NCI-H1105 (cell line): ENCODE results near the gene ABCC8.
"Not testable (repeated sequence)": the region's sequence is repeated elsewhere in the genome, so short reads cannot be mapped to it uniquely, and the experiment has no call there.

Experiments used
- DNase-seq: peaks from one replicate; lab custom pipeline; 2025; lab: John Stamatoyannopoulos, UW

The ABCC8 gene

GRCh38 chr11:17428261-17428660 is 48.4 kb downstream of the ABCC8 start:
- DNase-seq, result no peak

- not testable (repeated sequence) for DNase-seq
These were observed 50.4 kb downstream of the ABCC8 start for GRCh38 chr11:17426233-17426632.

- no peak for DNase-seq
These were observed 52.9 kb downstream of the ABCC8 start for GRCh38 chr11:17423533-17424310.

DNA sequence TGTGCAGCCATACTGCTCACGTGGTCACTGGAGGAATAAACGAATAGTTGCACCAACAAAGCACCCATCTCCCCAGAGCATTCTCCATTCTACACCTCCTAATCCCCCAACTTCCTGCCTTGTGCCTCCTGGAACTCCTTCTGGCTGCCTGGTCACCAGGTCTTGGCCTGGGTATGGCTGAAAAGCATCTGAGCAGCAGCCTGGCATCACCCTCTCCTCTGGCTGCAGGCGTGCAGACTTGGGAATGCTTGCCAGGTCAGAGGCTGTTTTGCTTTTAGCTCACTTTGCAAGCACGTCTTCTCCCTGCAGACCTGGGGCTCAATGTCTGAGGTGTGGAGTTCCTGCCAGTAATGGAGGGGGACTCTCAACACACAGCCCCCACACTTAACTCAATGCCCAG is 54.9 kb downstream of the ABCC8 start:
- DNase-seq, result no peak

DNA sequence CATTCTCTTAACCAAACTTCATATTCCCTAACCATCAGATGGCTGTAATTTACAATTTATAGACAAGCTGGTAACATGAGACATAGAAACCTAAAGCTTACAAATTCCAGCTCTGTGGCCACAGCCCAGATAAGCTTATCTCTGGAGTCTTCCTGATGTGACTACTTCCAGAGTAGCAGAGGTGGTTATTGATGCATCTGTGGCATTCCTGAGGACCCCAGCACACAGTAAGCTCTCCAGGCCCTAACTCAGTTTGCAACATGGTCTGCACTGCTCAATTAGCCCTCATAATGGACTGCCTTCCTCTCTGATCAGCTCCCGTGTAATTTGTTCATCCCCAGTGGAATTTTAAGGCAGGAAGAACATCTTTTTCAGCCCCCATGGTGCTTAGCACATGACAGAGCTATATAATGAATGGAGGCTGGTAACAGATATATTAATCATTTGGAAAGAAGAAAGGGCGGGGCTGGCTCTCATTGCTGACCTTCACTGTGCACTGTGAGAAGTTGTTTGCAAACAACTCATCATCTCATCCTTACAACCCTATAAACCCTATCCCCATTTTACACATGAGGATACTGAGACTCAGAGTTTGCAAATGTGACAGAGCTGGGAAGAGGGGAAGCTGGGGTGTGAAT is 58.1 kb downstream of the ABCC8 start:
- no peak for DNase-seq

- DNase-seq, result no peak
These were observed 60.2 kb downstream of the ABCC8 start for GRCh38 chr11:17416492-17416891.

GRCh38 chr11:17415523-17416104 is 61.0 kb downstream of the ABCC8 start:
- DNase-seq, result no peak

DNA sequence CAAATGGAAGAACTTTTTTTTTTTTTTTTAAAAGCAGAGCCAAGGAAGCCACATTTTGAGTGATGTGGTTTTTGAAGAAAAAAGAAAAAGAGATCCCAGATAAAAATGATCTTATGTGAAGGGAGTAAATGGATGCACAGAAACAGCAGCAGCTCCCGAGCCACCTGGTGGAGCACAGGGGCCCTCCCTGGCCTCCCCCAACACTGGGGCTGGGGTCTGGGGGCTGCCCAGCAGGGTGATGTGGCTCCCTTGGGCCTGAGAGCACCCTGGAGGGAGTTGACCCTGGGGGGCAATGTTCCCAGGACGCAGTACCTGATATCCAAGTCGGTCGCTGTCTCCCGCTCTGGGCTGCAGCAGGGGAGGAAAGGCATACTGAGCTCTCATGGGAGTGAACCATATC is 61.7 kb downstream of the ABCC8 start:
- no peak for DNase-seq

DNA sequence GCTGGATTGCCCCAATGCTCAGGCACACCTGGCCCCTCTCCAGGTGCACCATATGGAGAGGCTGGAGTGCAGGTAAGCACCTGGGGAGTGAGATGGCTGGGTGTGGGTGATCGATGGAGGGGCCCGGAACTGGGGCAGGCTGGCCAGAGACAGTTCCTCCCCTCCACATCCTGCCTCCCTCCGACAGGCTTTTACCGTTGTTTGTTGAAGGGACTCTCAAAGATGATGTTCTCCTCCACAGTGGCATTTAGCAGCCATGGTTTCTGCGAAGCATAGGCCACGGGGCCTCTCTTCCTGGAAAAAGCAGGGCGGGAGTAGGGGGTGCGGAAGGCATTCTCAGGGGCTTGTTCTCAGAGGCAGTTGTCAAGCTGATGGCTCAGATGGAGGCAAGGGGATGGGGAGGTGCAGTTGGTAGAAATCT is 62.3 kb downstream of the ABCC8 start:
- peak; percentile 61 for DNase-seq

DNA sequence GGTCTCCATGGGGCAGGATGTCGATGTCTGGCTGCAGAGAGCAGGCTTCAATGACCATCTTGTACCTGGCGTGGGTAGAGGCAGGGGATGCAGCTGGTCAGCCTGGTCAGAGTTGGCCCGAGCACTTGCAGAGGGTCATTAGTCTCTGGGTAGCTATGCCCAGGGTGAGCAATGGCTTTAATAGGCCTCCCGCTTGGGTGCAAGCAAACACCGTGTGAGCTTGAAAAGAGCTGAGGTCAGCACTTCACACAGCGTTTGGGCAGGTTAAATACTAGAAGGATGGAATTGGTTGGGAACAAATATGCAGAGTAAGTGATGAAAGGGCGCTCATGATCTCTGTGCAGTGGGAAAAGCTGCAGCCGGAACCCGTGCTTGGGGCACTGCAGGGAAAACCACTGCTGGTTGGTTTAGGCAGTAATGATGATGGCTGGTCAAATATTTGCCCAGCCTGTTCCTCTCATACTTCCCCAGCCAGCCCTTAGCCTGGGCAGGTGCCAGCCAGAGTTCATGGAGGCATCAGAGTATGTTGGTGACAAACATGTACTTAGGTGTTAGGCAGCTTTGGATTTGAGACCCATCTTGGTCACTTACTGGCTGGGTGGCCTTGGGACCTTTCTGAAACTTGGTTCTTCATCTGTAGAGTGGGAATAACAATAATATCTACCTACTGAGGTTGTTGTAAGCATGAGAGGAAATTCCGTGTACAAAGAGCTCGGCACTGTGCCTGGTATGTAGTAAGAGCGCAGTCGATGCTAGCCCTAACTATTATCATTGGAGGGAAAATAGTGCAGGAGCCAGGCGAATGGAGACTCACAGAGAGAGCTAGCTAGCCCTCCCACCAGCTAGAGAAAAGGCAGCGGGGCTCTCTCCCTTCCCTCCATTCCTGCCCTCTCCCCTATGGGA is 63.0 kb downstream of the ABCC8 start:
- peak; percentile 28 for DNase-seq

DNA sequence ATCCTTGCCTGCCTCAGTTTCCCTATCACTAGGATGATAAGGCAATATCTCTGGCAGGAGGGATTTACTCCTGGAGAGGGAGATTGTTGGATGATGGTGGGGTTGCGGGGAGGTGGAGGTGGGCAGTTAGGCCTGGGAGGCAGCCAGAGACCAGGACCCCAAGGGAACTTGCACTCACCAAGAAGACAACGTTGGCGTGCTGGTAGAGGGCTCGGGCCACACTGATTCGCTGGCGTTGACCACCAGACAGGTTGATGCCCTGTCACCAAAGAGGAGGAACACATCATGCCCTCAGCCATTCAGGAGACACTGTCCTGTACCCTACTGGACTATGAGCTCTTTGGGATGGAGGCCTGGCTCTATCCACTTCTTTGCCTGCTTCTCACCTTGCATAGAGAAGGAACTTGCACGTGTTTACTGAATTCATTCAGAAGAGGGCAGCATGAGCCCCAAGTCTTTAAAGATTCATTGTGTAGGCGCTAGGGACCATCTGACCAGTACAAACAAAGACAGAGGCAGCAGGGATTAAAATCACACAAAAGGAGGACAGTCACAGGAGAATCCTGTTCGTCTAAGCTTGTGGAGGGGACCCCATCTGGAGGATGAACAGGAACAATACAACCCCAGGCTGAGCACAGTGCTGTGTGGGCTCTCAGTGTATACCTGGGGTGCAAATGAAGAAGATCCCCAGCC is 64.0 kb downstream of the ABCC8 start:
- no peak for DNase-seq

DNA sequence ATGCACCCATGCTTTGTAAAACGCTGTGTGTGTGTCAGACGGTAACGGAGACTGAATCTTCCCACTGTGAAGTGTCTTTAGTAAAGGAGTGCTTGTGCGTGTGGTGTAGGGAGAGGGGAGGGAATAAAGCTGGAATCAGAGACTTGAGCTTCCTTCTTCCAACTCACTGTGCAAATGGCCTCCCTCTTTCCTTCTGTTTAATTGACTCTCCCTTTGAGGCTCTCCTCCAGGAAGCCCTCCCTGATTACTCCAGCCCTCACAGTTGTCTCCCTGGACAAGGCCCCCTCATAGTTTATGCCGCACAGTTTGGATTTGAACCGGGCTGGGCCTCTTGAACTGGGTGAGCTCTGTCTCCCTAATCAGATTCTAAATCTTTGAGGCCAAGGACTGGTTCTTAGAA is 65.2 kb downstream of the ABCC8 start:
- DNase-seq, result no peak

DNA sequence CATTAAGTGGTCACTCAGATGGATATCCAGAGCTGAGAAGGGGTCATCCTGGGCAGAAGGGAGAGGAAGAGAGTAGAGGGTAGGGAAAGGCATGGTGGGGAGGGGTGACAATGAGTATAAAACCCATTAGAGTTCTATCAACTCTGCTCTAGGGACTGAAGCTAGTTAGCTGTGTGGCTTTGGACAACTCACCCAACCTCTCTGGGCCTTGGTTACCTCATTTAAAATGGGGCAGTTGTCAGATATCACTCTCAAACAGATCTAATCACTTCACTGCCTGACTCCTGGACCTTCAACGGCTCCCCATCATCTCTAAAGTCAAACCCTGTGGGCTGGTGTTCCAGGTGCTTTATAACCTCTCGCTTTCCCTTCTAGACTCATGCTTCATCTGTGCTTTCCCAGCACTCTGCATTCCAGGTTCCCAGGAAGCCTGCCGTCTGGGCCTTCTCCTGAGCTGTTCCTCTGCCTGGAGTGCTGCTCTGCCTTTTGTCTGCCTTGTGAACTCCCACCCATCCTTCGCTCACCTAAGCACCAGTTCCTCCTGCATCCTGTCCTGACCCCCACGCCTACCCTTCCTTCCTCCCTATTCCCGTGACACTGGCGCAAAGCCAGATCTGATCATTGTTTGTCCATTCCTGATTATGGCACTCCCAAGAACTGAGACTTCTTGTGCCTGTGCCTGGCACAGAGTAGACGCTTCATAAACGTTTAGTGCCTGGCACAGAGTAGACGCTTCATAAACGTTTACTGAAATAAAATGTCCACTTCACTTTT is 65.9 kb downstream of the ABCC8 start:
- DNase-seq, result no peak

- DNase-seq, result no peak
These were observed 68.0 kb downstream of the ABCC8 start for GRCh38 chr11:17408641-17409040.

DNA sequence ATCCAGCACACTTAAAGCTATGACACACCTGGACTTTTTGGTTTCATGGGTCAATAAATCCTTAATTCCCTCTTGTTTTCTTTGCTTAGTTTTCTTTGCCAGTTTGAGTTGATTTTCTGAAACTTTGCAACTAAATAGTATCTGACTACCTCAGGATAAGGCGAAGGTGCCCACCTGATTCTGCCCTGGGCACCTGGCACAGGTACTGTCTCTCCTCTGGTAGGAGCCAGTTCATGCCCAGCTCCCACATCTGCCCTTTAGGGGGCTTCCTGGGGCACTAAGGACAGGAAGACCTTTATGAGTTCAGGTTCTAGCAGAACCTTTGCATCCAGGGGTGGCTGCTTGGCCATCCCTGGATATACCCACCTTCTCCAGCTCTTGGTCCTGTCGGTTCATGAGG is 68.6 kb downstream of the ABCC8 start:
- DNase-seq, result no peak

GRCh38 chr11:17407575-17407974 is 69.1 kb downstream of the ABCC8 start:
- DNase-seq, result no peak

DNA sequence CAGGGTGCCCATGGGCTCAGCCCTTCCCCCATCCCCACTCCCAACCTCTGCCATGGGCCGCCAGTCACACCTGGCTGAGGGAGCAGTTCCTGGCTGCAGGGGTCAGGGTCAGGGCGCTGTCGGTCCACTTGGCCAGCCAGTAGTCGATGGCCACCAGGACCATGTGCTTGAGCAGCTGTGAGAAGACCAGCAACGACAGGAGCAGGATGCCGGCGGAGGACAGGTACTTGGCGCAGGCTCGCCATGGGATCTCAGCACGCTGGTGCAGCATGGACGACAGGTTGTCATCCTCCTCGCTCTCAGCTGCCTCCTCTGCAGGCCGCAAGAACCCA is 69.9 kb downstream of the ABCC8 start:
- DNase-seq, result no peak

DNA sequence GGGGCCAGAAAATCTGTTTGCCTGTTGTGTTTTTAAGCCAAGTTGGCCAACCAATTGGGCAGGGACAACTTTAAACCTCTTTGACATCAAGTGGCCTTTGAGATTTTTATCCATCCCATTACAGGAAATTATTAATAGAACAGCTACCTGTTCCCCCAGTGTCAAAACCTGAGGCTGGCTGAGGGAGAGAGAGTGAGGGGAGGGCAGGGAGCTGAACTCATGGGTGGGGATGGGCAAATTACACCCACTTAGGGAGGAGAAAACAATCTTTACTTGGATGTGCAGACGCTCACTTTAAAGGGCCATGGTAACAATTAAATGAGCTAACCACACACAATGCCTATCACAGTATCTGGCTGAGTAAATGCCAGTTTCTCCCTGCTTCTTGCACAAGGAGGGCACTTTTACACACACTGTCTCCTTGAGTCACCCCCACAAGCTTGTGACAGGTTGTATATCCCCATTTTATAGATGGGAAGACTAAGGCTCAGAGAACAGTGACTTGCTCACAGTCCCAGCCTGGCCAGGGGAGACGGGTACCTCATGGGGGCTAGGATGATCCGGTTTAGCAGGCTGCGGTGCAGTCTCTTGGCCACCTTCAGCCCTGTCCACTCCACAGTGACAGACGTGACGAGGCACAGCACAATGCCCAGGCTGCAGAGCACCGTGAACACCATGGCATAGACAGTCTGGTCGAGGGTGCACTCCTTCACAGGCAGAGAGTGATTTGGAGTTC is 70.4 kb downstream of the ABCC8 start:
- no peak for DNase-seq

- DNase-seq, result no peak
These were observed 71.2 kb downstream of the ABCC8 start for GRCh38 chr11:17405232-17406005.
